Ovary (tissue), 3 donors: ENCODE data around the gene TLE4.

Experiments used
- CTCF ChIP-seq, 3 donors: fragments of 450-650 bp in 2 of 3; fragments of 200-600 bp in 1 of 3; IDR thresholded peaks; one replicate each; pipeline versions ENCODE4 v1.5.1 to v1.8.0; 2016 to 2022; ENCODE audit warnings: antibody characterized with exemption in 3 of 3, mild to moderate bottlenecking in 1 of 3
- EP300 ChIP-seq: sonication (generic); formaldehyde crosslinking; IDR thresholded peaks from one replicate; pipeline ENCODE4 v1.6.1; 2017; ENCODE audit warnings: antibody characterized with exemption
- POLR2A ChIP-seq: fragments of 450-650 bp; IDR thresholded peaks from one replicate; pipeline ENCODE4 v1.6.1; 2017; ENCODE audit warnings: antibody characterized with exemption, mild to moderate bottlenecking, moderate library complexity
- donor health status: DM: no; HTN: no; CAD: no.

DNA sequence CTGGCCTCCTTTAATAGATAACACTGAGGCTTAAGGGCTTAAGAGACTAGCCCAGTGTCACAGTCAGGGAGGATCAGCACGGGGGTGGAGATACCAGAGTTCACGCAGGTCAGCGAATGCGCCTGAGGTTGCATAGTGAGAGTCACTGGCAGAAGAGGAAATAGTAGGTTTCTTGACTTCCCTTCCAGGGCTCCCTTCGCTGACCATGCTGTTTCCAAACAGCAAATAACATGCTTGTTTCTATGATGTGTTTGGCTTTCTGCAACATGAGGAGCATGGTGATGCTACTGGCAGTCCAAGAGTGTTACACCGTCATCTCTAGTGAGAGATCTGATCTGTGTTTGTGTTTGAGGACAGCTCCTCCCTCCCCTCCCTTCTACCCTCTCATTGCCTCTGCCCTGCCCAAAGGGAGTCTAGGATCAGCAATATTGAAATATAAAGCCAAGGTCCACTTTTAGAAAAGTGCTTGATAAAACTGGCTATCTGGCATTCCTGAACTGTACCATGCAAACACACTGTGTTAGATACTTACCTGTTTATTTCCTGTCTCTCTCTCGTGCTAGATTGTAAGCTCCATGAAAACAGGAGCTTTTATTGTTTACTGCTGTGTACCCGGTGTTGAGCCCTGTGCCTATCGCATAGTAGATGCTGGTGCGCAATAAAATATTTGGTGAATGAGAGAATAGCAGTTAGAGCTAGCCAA lies 12.3 kb downstream of the TLE4 start:
- TF ChIP-seq CTCF (IDR thresholded peaks at IDR 0.05): no peak
- TF ChIP-seq POLR2A: no peak
- TF ChIP-seq EP300: no peak
